ENCODE results near the gene MED8. TPM values are rescaled to one million over a fixed set of nuclear protein-coding genes. Genes with fewer than 3 reads are reported as not detected.

MED8 gene
- total and polyA plus RNA-seq, 10 of the 15 experiments (the other 5 are each of a cell fraction or from before 2014, with no cell fraction given): 20.2 to 61.7 (median 39.5) TPM

DNA sequence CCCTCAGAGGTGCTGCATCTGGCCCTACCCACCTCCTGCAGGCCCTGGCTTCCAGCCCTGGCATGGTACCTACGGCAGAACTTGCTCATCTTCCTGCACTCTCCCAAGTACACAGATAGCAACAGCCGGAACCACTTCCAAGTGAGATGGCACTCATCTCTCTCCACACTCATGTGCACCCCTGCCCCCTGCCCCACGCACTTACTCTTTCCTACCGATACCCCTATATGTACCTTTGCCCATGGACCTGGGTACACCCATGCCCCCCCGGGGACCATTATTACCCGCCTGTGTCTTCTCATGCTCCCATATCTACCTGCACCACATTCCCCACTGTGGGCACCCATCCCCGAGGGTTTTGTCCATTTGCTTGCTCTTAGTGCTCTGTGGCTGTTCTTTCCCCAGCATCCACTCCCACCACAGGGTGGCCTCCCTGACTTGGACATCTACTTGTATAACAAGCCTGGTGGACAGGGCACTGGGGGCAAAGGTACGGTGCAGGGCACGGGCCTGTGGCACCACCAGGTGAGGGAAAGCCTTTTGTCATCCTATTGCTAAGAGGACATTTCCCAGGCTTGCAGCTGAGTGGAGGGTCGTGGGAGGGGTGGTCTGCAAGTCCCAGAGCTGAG lies 49.5 kb upstream of the MED8 start:
- no peak for DNase-seq (ENCODE audit: low read depth, low spot score)
- intact Hi-C loops (cut with micrococcal nuclease; ENCODE audit: unreplicated experiment): no loop called here

More for the DNA sequence above, 49.5 kb upstream of the MED8 start:
- RAD21 ChIA-PET (ENCODE audit: unreplicated experiment): no interaction called here
- Histone ChIP-seq H3K36me3 (ENCODE audit: control insufficient read depth in 2 of 2, insufficient read depth in 2 of 2, low read length in 1 of 2) (peaks cover 2 to 40% of the 10 kb centered on the region in 2 experiments; a peak in 3 of 4 replicates), H3K27me3 (replicated peaks in 1 of 2; ENCODE audit: control insufficient read depth in 2 of 2, insufficient read depth in 2 of 2, low read length in 1 of 2) (no peaks in the 10 kb centered on the region), H3K27ac (ENCODE audit: control insufficient read depth, insufficient read depth) (no peak overlapping the region), H4K20me1 (ENCODE audit: control insufficient read depth, insufficient read depth) (peaks cover 4% of the 10 kb centered on the region; the same call in 1 of the 2 replicates), H3K4me1 (ENCODE audit: control insufficient read depth, insufficient read depth, low read length) (no peaks in the 10 kb centered on the region), H3K4me3 (no peak overlapping the region), H3K79me2 (ENCODE audit: control insufficient read depth, insufficient read depth, low read length) (no peaks in the 10 kb centered on the region), H3K9ac (ENCODE audit: control insufficient read depth, insufficient read depth, low read length) (no peak overlapping the region), H3K9me3 (replicated peaks; ENCODE audit: control insufficient read depth, insufficient read depth, low read length) (no peaks in the 10 kb centered on the region), H3K4me2 (ENCODE audit: control insufficient read depth, insufficient read depth) (no peak overlapping the region), H2AFZ (ENCODE audit: control insufficient read depth, low read depth, low read length) (no peak overlapping the region)
- POLR2A ChIA-PET: no interaction called here
- FAIRE-seq: no peak
- in situ Hi-C loops (cut with MboI): no loop called here
- SMC1A ChIA-PET (ENCODE audit: uncharacterized antibody, unreplicated experiment): no interaction called here
- BruUV-seq (replicated peaks): no TSS peak
- no peak for ATAC-seq
- CTCF ChIA-PET: no interaction called here
- 100% methylated on average over 10 of the region's 10 CpGs for WGBS (ENCODE audit: insufficient coverage, insufficient replicate concordance, low lambda C conversion rate, missing lambda C conversion rate)
- TF ChIP-seq BCL3 (IDR thresholded peaks at IDR 0.05; ENCODE audit: borderline replicate concordance, insufficient read depth, low read depth, low read length, poor library complexity, severe bottlenecking): no peak
- TF ChIP-seq, protein P1, sequence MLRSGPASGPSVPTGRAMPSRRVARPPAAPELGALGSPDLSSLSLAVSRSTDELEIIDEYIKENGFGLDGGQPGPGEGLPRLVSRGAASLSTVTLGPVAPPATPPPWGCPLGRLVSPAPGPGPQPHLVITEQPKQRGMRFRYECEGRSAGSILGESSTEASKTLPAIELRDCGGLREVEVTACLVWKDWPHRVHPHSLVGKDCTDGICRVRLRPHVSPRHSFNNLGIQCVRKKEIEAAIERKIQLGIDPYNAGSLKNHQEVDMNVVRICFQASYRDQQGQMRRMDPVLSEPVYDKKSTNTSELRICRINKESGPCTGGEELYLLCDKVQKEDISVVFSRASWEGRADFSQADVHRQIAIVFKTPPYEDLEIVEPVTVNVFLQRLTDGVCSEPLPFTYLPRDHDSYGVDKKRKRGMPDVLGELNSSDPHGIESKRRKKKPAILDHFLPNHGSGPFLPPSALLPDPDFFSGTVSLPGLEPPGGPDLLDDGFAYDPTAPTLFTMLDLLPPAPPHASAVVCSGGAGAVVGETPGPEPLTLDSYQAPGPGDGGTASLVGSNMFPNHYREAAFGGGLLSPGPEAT (IDR thresholded peaks at IDR 0.05; ENCODE audit: low read depth): no peak
- TF ChIP-seq, protein P2, sequence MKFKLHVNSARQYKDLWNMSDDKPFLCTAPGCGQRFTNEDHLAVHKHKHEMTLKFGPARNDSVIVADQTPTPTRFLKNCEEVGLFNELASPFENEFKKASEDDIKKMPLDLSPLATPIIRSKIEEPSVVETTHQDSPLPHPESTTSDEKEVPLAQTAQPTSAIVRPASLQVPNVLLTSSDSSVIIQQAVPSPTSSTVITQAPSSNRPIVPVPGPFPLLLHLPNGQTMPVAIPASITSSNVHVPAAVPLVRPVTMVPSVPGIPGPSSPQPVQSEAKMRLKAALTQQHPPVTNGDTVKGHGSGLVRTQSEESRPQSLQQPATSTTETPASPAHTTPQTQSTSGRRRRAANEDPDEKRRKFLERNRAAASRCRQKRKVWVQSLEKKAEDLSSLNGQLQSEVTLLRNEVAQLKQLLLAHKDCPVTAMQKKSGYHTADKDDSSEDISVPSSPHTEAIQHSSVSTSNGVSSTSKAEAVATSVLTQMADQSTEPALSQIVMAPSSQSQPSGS (IDR thresholded peaks at IDR 0.05; ENCODE audit: low read length): no peak
